Measurements from ENCODE around the gene UBE2N. TPM values are rescaled to one million over a fixed set of nuclear protein-coding genes. Genes with fewer than 3 reads are reported as not detected.

Gene UBE2N
- total and polyA plus RNA-seq, 2 of the 8 experiments (the other 6 are each of a cell fraction or from before 2014, with no cell fraction given): 108 to 225 TPM

- no peak for TF ChIP-seq ATF2 (IDR thresholded peaks at IDR 0.05; ENCODE audit: low read length)
- no peak for TF ChIP-seq CREB1 (IDR thresholded peaks at IDR 0.05)
- TF ChIP-seq EZH2 (IDR thresholded peaks at IDR 0.05; ENCODE audit: low read depth, low read length, severe bottlenecking): no peak
- no peak for TF ChIP-seq RXRA (IDR thresholded peaks at IDR 0.05; ENCODE audit: insufficient read depth, low read depth, low read length)
- TF ChIP-seq KDM1A (IDR thresholded peaks at IDR 0.05; ENCODE audit: borderline replicate concordance, low read length): no peak
- TF ChIP-seq SUZ12 (IDR thresholded peaks at IDR 0.05; ENCODE audit: low read length): no peak
Observed at GRCh38 chr12:93407963-93408283, 33.8 kb downstream of the UBE2N start (continued).
